GM23338 (cell line): ENCODE data around the gene DSCAML1. TPM values are rescaled to one million over a fixed set of nuclear protein-coding genes. Genes with fewer than 3 reads are reported as not detected.

Experiments used
- ATAC-seq: fragments of 200-7000 bp; cut with Tn5 transposase; 3 replicates; pipeline ENCODE4 v1.9.1; 2020
- DNase-seq: peaks from one replicate; pipeline ENCODE4 v3.0.0-alpha.2; 2015; ENCODE audit warnings: low spot score
- H2AFZ ChIP-seq: fragments of 200-600 bp; sonication (generic); 2 replicates; pipeline ENCODE4 v1.8.0; 2016; ENCODE audit warnings: antibody characterized with exemption, mild to moderate bottlenecking, moderate library complexity
- H3F3A ChIP-seq: fragments of 200-600 bp; sonication (generic); replicated peaks from 2 replicates; pipeline ENCODE4 v1.8.0; 2017; ENCODE audit warnings: antibody characterized with exemption, mixed run types, low read depth
- H3K27ac ChIP-seq: fragments of 200-600 bp; sonication (generic); 2 replicates; pipeline ENCODE4 v1.6.1; 2016; ENCODE audit warnings: low read depth
- H3K27me3 ChIP-seq: fragments of 200-600 bp; sonication (generic); 2 replicates; pipeline ENCODE4 v1.8.0; 2016; ENCODE audit warnings: mild to moderate bottlenecking, mixed run types, moderate library complexity; ENCODE audit not compliant: insufficient read depth
- H3K36me3 ChIP-seq: fragments of 200-600 bp; sonication (generic); 2 replicates; pipeline ENCODE4 v1.8.0; 2016; ENCODE audit warnings: mild to moderate bottlenecking; ENCODE audit not compliant: insufficient read depth
- H3K4me1 ChIP-seq: fragments of 200-600 bp; sonication (generic); 2 replicates; pipeline ENCODE4 v1.8.0; 2016; ENCODE audit warnings: mild to moderate bottlenecking, moderate library complexity; ENCODE audit not compliant: insufficient read depth
- H3K4me2 ChIP-seq: fragments of 200-600 bp; sonication (generic); 2 replicates; pipeline ENCODE4 v1.7.1; 2017; ENCODE audit warnings: mixed run types
- H3K4me3 ChIP-seq: fragments of 200-600 bp; sonication (generic); 2 replicates; pipeline ENCODE4 v1.6.1; 2016; ENCODE audit warnings: mixed run types
- H3K79me2 ChIP-seq: fragments of 200-600 bp; sonication (generic); replicated peaks from 2 replicates; pipeline ENCODE4 v1.8.0; 2017; ENCODE audit warnings: mild to moderate bottlenecking; ENCODE audit not compliant: insufficient read depth
- H3K9me2 ChIP-seq: fragments of 200-600 bp; sonication (generic); 2 replicates; pipeline ENCODE4 v1.8.0; 2017; ENCODE audit not compliant: insufficient read depth
- H4K20me1 ChIP-seq: fragments of 200-600 bp; sonication (generic); replicated peaks from 2 replicates; pipeline ENCODE4 v1.8.0; 2017; ENCODE audit warnings: mild to moderate bottlenecking; ENCODE audit not compliant: insufficient read depth
- H3K27ac Mint-ChIP-seq: 2 replicates; pipeline ENCODE4 v1.8.0; 2020; ENCODE audit warnings: inconsistent platforms, mild to moderate bottlenecking, moderate library complexity, mixed read lengths
- H3K27me3 Mint-ChIP-seq: 3 replicates; pipeline ENCODE4 v1.8.0; 2022; ENCODE audit warnings: low read depth, mild to moderate bottlenecking, moderate library complexity, mixed read lengths, inconsistent platforms; ENCODE audit not compliant: insufficient read depth, poor library complexity
- H3K36me3 Mint-ChIP-seq: 3 replicates; pipeline ENCODE4 v1.8.0; 2021; ENCODE audit warnings: low read depth, mild to moderate bottlenecking, inconsistent platforms, moderate library complexity, mixed read lengths
- H3K4me1 Mint-ChIP-seq: 3 replicates; pipeline ENCODE4 v1.8.0; 2020; ENCODE audit warnings: mild to moderate bottlenecking, inconsistent platforms, mixed read lengths
- H3K4me3 Mint-ChIP-seq: 3 replicates; pipeline ENCODE4 v1.8.0; 2021; ENCODE audit warnings: moderate library complexity, mild to moderate bottlenecking, inconsistent platforms, mixed read lengths
- H3K9me3 Mint-ChIP-seq: 3 replicates; pipeline ENCODE4 v1.8.0; 2020; ENCODE audit warnings: moderate library complexity, mild to moderate bottlenecking, inconsistent platforms, mixed read lengths
- CTCF ChIP-seq, 2 experiments: fragments of 200-600 bp in 1 of 2; sonication (generic) in 1 of 2; conservative IDR thresholded peaks; 2 replicates each; pipeline versions ENCODE4 v1.5.1 to v1.6.1; 2016 to 2017; ENCODE audit warnings: antibody characterized with exemption in 2 of 2, low read depth in 2 of 2, mild to moderate bottlenecking in 2 of 2, moderate library complexity in 1 of 2
- EZH2 ChIP-seq: fragments of 200-600 bp; sonication (generic); IDR thresholded peaks from one replicate; pipeline ENCODE4 v1.8.0; 2017; ENCODE audit warnings: antibody characterized with exemption, mild to moderate bottlenecking, low read depth; ENCODE audit not compliant: unreplicated experiment
- EZH2phosphoT487 ChIP-seq: fragments of 200-600 bp; sonication (generic); IDR thresholded peaks from one replicate; pipeline ENCODE4 v1.8.1; 2018; ENCODE audit warnings: antibody characterized with exemption; ENCODE audit not compliant: unreplicated experiment
- JUNB ChIP-seq: IDR thresholded peaks from one replicate; pipeline ENCODE4 v1.6.1; 2016; ENCODE audit warnings: antibody characterized with exemption; ENCODE audit not compliant: unreplicated experiment
- NANOG ChIP-seq: IDR thresholded peaks from 2 replicates; pipeline ENCODE4 v1.6.1; 2016; ENCODE audit warnings: antibody characterized with exemption, borderline replicate concordance
- POLR2AphosphoS5 ChIP-seq: IDR thresholded peaks from 2 replicates; pipeline ENCODE4 v1.6.1; 2016; ENCODE audit warnings: antibody characterized with exemption, low read depth
- STAT1 ChIP-seq: IDR thresholded peaks from one replicate; pipeline ENCODE4 v1.6.1; 2016; ENCODE audit warnings: antibody characterized with exemption; ENCODE audit not compliant: unreplicated experiment
- ZNF114 ChIP-seq: fragments of 250-450 bp; sonication (Bioruptor Pico); IDR thresholded peaks from 2 replicates; pipeline ENCODE4 v1.5.0; 2020; ENCODE audit warnings: mild to moderate bottlenecking, moderate library complexity
- ZNF331 ChIP-seq: fragments of 250-450 bp; sonication (Bioruptor Pico); IDR thresholded peaks from 2 replicates; pipeline ENCODE4 v1.5.0; 2020; ENCODE audit warnings: low read depth, mild to moderate bottlenecking, moderate library complexity
- polyA plus RNA-seq: library from polyadenylated mRNA; unstranded; fragments of >200 nt; fragmentation: Nextera tagmentation; extraction: Ambion mirVana; gene quantifications from 2 replicates; pipeline ENCODE4 v1.2.1, GENCODE V29; 2016
- total RNA-seq: library from RNA; depleted of rRNA; stranded (reverse); fragments of >200 nt; shearing (Covaris generic); gene quantifications from 2 replicates; pipeline ENCODE4 v1.2.3, GENCODE V29; 2014
- TF ChIP-seq, protein P1 (sequence below): IDR thresholded peaks from one replicate; pipeline ENCODE4 v1.6.1; 2018; ENCODE audit warnings: antibody characterized with exemption; ENCODE audit not compliant: unreplicated experiment

DSCAML1 gene
- total and polyA plus RNA-seq, 2 experiments from 2014 or later: 0.17 TPM; not detected in 1

GRCh38 chr11:117620086-117620485, 176.9 kb downstream of the DSCAML1 start (continued):
- TF ChIP-seq, protein P1, sequence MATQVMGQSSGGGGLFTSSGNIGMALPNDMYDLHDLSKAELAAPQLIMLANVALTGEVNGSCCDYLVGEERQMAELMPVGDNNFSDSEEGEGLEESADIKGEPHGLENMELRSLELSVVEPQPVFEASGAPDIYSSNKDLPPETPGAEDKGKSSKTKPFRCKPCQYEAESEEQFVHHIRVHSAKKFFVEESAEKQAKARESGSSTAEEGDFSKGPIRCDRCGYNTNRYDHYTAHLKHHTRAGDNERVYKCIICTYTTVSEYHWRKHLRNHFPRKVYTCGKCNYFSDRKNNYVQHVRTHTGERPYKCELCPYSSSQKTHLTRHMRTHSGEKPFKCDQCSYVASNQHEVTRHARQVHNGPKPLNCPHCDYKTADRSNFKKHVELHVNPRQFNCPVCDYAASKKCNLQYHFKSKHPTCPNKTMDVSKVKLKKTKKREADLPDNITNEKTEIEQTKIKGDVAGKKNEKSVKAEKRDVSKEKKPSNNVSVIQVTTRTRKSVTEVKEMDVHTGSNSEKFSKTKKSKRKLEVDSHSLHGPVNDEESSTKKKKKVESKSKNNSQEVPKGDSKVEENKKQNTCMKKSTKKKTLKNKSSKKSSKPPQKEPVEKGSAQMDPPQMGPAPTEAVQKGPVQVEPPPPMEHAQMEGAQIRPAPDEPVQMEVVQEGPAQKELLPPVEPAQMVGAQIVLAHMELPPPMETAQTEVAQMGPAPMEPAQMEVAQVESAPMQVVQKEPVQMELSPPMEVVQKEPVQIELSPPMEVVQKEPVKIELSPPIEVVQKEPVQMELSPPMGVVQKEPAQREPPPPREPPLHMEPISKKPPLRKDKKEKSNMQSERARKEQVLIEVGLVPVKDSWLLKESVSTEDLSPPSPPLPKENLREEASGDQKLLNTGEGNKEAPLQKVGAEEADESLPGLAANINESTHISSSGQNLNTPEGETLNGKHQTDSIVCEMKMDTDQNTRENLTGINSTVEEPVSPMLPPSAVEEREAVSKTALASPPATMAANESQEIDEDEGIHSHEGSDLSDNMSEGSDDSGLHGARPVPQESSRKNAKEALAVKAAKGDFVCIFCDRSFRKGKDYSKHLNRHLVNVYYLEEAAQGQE: no peak
- TF ChIP-seq POLR2AphosphoS5 (no peak), ZNF331 (CRISPR knock-in tag) (no peak), STAT1 (no peak)

GRCh38 chr11:117619661-117620060, 177.4 kb downstream of the DSCAML1 start:
- Mint-ChIP-seq H3K4me1 (peaks cover 19% of the 10 kb centered on the region; the same call in 2 of the 3 replicates), H3K4me3 (no peak overlapping the region), H3K9me3 (peaks cover 5% of the 10 kb centered on the region; the same call in 1 of the 3 replicates), H3K36me3 (no peaks in the 10 kb centered on the region), H3K27ac (no peak overlapping the region), H3K27me3 (peaks cover 6% of the 10 kb centered on the region)
- ATAC-seq (no peak), DNase-seq (no peak)
- no peaks in the 10 kb centered on the region for H4K20me1 ChIP-seq
- H3K4me2 ChIP-seq: no peak overlapping the region
- H3K9me2 ChIP-seq: no peaks in the 10 kb centered on the region
- TF ChIP-seq EZH2phosphoT487 (no peak), NANOG (no peak), ZNF114 (CRISPR knock-in tag) (no peak), STAT1 (no peak), CTCF (conservative IDR thresholded peaks at IDR 0.05; ENCODE audit: low read depth in 2 of 2) (no peak), POLR2AphosphoS5 (no peak), EZH2 (no peak), JUNB (no peak)
- H2AFZ ChIP-seq: no peak overlapping the region
- H3F3A ChIP-seq: no peaks in the 10 kb centered on the region
- H3K4me1 ChIP-seq: peaks cover 5% of the 10 kb centered on the region; the same call in 1 of the 2 replicates
- no peak overlapping the region for H3K4me3 ChIP-seq
- no peaks in the 10 kb centered on the region for H3K36me3 ChIP-seq
- no peaks in the 10 kb centered on the region for H3K79me2 ChIP-seq
- H3K27ac ChIP-seq: no peak overlapping the region
- H3K27me3 ChIP-seq: no peaks in the 10 kb centered on the region
